ENCODE data around the gene SCRT2.

SCRT2 gene

DNA sequence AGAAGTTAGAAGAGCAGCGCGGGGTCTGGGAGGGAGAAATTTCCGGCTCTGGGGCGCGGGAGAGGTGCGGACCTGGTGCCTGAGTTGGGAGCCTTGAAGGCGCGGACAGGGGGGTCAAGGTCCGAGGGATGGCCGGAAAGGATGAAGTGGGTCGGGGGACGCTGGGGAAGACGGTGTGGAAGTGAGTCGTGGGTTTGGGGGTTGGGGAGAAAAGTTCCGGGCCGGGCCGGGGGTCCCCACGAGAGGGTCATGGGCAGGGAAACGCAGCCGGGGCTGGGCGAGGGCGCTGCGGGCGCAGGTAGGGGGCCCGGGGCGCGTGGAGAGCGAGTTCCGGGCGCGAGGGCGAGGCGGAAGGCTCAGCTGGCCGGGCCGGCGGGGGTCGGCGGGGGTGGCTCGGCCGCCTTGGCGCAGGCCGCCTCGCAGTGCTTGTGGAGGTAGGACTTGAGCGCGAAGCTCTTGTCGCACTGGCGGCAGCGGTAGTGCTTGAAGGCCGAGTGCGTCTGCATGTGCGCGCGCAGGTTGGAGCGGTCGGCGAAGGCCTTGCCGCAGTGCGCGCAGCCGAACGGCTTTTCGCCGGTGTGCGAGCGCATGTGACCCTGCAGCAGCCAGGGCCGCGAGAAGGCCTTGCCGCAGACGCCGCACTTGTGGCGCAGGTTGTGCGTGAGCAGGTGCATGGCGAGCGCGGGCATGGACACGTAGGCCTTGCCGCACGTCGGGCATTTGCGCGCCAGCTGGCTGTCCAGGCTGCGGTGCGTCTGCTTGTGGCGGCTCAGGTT lies 12.1 kb downstream of the SCRT2 start:
- no peak overlapping the region for H3K9ac ChIP-seq (ENCODE audit: low read length)
- no peak overlapping the region for H3K27ac ChIP-seq (ENCODE audit: low read depth, low read length, poor library complexity, severe bottlenecking)
- no peaks in the 10 kb centered on the region for H3K9me3 ChIP-seq (ENCODE audit: low read length)
- TF ChIP-seq, protein P1, sequence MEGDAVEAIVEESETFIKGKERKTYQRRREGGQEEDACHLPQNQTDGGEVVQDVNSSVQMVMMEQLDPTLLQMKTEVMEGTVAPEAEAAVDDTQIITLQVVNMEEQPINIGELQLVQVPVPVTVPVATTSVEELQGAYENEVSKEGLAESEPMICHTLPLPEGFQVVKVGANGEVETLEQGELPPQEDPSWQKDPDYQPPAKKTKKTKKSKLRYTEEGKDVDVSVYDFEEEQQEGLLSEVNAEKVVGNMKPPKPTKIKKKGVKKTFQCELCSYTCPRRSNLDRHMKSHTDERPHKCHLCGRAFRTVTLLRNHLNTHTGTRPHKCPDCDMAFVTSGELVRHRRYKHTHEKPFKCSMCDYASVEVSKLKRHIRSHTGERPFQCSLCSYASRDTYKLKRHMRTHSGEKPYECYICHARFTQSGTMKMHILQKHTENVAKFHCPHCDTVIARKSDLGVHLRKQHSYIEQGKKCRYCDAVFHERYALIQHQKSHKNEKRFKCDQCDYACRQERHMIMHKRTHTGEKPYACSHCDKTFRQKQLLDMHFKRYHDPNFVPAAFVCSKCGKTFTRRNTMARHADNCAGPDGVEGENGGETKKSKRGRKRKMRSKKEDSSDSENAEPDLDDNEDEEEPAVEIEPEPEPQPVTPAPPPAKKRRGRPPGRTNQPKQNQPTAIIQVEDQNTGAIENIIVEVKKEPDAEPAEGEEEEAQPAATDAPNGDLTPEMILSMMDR (IDR thresholded peaks at IDR 0.05; ENCODE audit: low read length) = no peak
- no peak for TF ChIP-seq EZH2 (IDR thresholded peaks at IDR 0.05; ENCODE audit: borderline replicate concordance, low read length)
- no peaks in the 10 kb centered on the region for H3F3A ChIP-seq (ENCODE audit: insufficient read depth, low read length)
- no peaks in the 10 kb centered on the region for H3K36me3 ChIP-seq (ENCODE audit: insufficient read depth, low read length)
- no peaks in the 10 kb centered on the region for H4K20me1 ChIP-seq (ENCODE audit: insufficient read depth, low read length)
- H3K9me2 ChIP-seq (ENCODE audit: low read depth, low read length) = no peaks in the 10 kb centered on the region
- H3K4me2 ChIP-seq (ENCODE audit: low read length) = no peak overlapping the region
- H3K4me1 ChIP-seq (ENCODE audit: insufficient read depth, low read length, severe bottlenecking) = no peaks in the 10 kb centered on the region
- H3K4me3 ChIP-seq (ENCODE audit: low read depth, low read length, poor library complexity, severe bottlenecking) = no peak overlapping the region
- no peaks in the 10 kb centered on the region for H3K27me3 ChIP-seq (ENCODE audit: insufficient read depth, low read length)
- H3K79me2 ChIP-seq (ENCODE audit: insufficient read depth, low read length) = no peaks in the 10 kb centered on the region
- no peak overlapping the region for H2AFZ ChIP-seq (ENCODE audit: low read length)

- Histone ChIP-seq H3K4me2 (ENCODE audit: low read length) (no peak overlapping the region), H3K9me2 (ENCODE audit: low read depth, low read length) (no peaks in the 10 kb centered on the region), H3K27me3 (ENCODE audit: insufficient read depth, low read length) (no peaks in the 10 kb centered on the region), H3K9ac (ENCODE audit: low read length) (no peak overlapping the region), H3K4me3 (ENCODE audit: low read depth, low read length, poor library complexity, severe bottlenecking) (no peak overlapping the region), H4K20me1 (ENCODE audit: insufficient read depth, low read length) (no peaks in the 10 kb centered on the region), H3K4me1 (ENCODE audit: insufficient read depth, low read length, severe bottlenecking) (no peaks in the 10 kb centered on the region), H3K79me2 (ENCODE audit: insufficient read depth, low read length) (no peaks in the 10 kb centered on the region), H3K27ac (ENCODE audit: low read depth, low read length, poor library complexity, severe bottlenecking) (no peak overlapping the region), H3K9me3 (ENCODE audit: low read length) (no peaks in the 10 kb centered on the region), H3F3A (ENCODE audit: insufficient read depth, low read length) (no peaks in the 10 kb centered on the region), H2AFZ (ENCODE audit: low read length) (no peak overlapping the region), H3K36me3 (ENCODE audit: insufficient read depth, low read length) (no peaks in the 10 kb centered on the region)
- TF ChIP-seq, protein P1 (IDR thresholded peaks at IDR 0.05; ENCODE audit: low read length) = no peak
- no peak for TF ChIP-seq EZH2 (IDR thresholded peaks at IDR 0.05; ENCODE audit: borderline replicate concordance, low read length)
These were observed 13.1 kb downstream of the SCRT2 start for GRCh38 chr20:662277-663192.

- Histone ChIP-seq H3K4me1 (ENCODE audit: insufficient read depth, low read length, severe bottlenecking) (no peaks in the 10 kb centered on the region), H3K4me2 (ENCODE audit: low read length) (no peak overlapping the region), H3K4me3 (ENCODE audit: low read depth, low read length, poor library complexity, severe bottlenecking) (no peak overlapping the region), H3K79me2 (ENCODE audit: insufficient read depth, low read length) (no peaks in the 10 kb centered on the region), H3K36me3 (ENCODE audit: insufficient read depth, low read length) (no peaks in the 10 kb centered on the region), H3K9me3 (ENCODE audit: low read length) (no peaks in the 10 kb centered on the region), H3K27ac (ENCODE audit: low read depth, low read length, poor library complexity, severe bottlenecking) (no peak overlapping the region), H3K9me2 (ENCODE audit: low read depth, low read length) (no peaks in the 10 kb centered on the region), H3K27me3 (ENCODE audit: insufficient read depth, low read length) (no peaks in the 10 kb centered on the region), H2AFZ (ENCODE audit: low read length) (no peak overlapping the region), H3K9ac (ENCODE audit: low read length) (no peak overlapping the region), H3F3A (ENCODE audit: insufficient read depth, low read length) (no peaks in the 10 kb centered on the region), H4K20me1 (ENCODE audit: insufficient read depth, low read length) (no peaks in the 10 kb centered on the region)
- no peak for TF ChIP-seq EZH2 (IDR thresholded peaks at IDR 0.05; ENCODE audit: borderline replicate concordance, low read length)
- TF ChIP-seq, protein P1 (IDR thresholded peaks at IDR 0.05; ENCODE audit: low read length) = no peak
These were observed 13.9 kb downstream of the SCRT2 start for GRCh38 chr20:661474-662270.

Data from OCI-LY1 (cell line).